Kidney glomerular epithelial cell (primary cell): ENCODE measurements around the gene NTM.

Source experiments
- DNase-seq: peaks from one replicate; lab custom pipeline; 2025; lab: John Stamatoyannopoulos, UW

Gene NTM

GRCh38 chr11:131917634-131918384, 547.4 kb downstream of the NTM start:
- DNase-seq, result no peak

- DNase-seq, result no peak
Observed at GRCh38 chr11:131918663-131919062, 548.2 kb downstream of the NTM start.

- no peak for DNase-seq
Observed at GRCh38 chr11:131922220-131922619, 551.8 kb downstream of the NTM start.

GRCh38 chr11:131923309-131923708, 552.9 kb downstream of the NTM start:
- no peak for DNase-seq

GRCh38 chr11:131924001-131924400, 553.6 kb downstream of the NTM start:
- no peak for DNase-seq

GRCh38 chr11:131924457-131925201, 554.2 kb downstream of the NTM start:
- DNase-seq, result peak; percentile 76

- no peak for DNase-seq
Observed at GRCh38 chr11:131925829-131926228, 555.4 kb downstream of the NTM start.

GRCh38 chr11:131928992-131929391, 558.6 kb downstream of the NTM start:
- peak; percentile 34 for DNase-seq

GRCh38 chr11:131932584-131933325, 562.3 kb downstream of the NTM start:
- no peak for DNase-seq

- no peak for DNase-seq
Observed at GRCh38 chr11:131934006-131934405, 563.6 kb downstream of the NTM start.

GRCh38 chr11:131938351-131938751, 567.9 kb downstream of the NTM start:
- DNase-seq, result peak; percentile 73

- DNase-seq, result no peak
Observed at GRCh38 chr11:131940126-131940525, 569.7 kb downstream of the NTM start.

GRCh38 chr11:131942878-131943277, 572.5 kb downstream of the NTM start:
- DNase-seq, result no peak

GRCh38 chr11:131943295-131943694, 572.9 kb downstream of the NTM start:
- DNase-seq, result no peak

GRCh38 chr11:131944736-131945135, 574.3 kb downstream of the NTM start:
- DNase-seq, result no peak

- DNase-seq, result no peak
Observed at GRCh38 chr11:131945706-131946105, 575.3 kb downstream of the NTM start.

- DNase-seq, result no peak
Observed at GRCh38 chr11:131947511-131947910, 577.1 kb downstream of the NTM start.

- DNase-seq, result no peak
Observed at GRCh38 chr11:131951121-131951520, 580.7 kb downstream of the NTM start.

- DNase-seq, result no peak
Observed at GRCh38 chr11:131954146-131954545, 583.7 kb downstream of the NTM start.

GRCh38 chr11:131955904-131956303, 585.5 kb downstream of the NTM start:
- no peak for DNase-seq

- no peak for DNase-seq
Observed at GRCh38 chr11:131957201-131957600, 586.8 kb downstream of the NTM start.

- DNase-seq, result no peak
Observed at GRCh38 chr11:131957875-131958274, 587.5 kb downstream of the NTM start.

- DNase-seq, result no peak
Observed at GRCh38 chr11:131962818-131963217, 592.4 kb downstream of the NTM start.
